ENCODE data around the gene TAS2R60.

- TF ChIP-seq CTCF (IDR thresholded peaks at IDR 0.05) (no peak), EP300 (IDR thresholded peaks at IDR 0.05) (no peak), POLR2A (IDR thresholded peaks at IDR 0.05) (no peak), POLR2AphosphoS5 (IDR thresholded peaks at IDR 0.05) (no peak)
These were observed 37.2 kb downstream of the TAS2R60 start for GRCh38 chr7:143480501-143480900.
